Measurements from ENCODE around the gene DOCK4. TPM values are rescaled to one million over a fixed set of nuclear protein-coding genes. Genes with fewer than 3 reads are reported as not detected.

Gene DOCK4
- polyA plus RNA-seq, 4 donors, result 16.9 to 29.9 (median 21.1) TPM

DNA sequence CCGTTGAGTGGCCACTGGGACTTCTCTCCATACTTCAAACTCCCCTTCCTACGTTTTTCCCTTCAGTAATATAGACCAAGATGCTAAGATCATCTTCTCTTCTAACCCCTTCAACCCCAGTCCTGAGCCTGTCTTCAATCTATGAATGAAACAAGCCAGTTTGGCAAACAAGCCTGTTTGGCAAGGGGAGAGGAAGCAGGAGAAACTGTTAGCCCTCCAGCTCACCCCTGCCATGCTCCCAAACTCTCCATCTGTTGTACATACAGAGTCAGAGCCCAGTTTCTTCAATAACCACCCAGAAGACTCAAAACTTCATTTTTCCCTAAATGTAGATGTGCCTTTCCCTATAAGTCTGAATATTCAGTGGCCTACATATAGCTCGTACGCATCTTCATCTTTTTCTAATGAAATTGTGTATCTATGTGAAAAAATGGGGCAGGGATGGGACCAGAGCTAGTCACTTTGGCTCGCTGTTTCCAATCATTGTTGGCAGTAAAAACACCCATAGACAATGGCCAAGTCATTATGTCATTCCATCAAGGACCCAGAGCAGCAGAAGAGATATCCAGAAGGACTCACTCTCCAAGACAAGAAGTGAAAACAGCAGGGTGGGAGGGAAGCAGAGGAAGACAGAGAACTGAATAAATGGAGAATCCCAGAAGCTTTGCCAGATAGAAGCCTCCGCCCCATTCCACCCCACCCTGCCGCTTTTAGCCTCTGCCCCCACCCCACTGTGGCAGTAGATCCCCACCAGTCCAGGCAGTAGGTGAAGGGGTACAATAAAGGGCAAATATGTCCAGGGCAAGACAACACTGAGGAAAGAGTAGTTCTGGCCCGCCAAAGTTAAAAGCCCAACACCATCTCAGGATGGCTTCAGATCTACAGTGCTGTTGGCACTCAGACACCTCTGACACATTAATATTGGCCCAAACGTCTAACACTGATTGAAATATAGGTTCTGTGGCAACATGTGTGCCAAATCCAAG is 87.3 kb downstream of the DOCK4 start:
- no peak for DNase-seq (ENCODE audit: low read depth in 4 of 4, low spot score in 2 of 4)

DNA sequence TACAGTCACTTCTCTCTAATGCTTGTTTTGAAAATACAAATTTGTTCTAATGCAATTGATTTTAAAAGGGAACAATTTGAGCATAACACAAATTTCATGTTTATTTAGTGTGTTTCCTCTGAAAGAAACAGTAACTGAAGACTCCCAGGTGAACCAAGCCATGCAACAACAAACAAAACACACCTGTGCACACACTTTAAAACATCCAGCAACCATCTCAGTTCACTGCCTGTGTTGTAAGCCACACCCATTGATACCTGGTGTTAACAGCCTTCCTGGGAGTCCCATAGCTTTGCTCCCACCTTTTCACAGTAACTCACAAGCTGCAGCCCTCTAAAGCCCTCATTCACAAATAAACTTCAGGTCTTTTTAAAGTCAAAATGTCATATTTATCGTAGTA is 89.3 kb downstream of the DOCK4 start:
- no peak for DNase-seq (ENCODE audit: low read depth in 4 of 4, low spot score in 2 of 4)

- no peak for DNase-seq (ENCODE audit: low read depth in 4 of 4, low spot score in 2 of 4)
Observed at GRCh38 chr7:112116358-112116757, 89.8 kb downstream of the DOCK4 start.

DNA sequence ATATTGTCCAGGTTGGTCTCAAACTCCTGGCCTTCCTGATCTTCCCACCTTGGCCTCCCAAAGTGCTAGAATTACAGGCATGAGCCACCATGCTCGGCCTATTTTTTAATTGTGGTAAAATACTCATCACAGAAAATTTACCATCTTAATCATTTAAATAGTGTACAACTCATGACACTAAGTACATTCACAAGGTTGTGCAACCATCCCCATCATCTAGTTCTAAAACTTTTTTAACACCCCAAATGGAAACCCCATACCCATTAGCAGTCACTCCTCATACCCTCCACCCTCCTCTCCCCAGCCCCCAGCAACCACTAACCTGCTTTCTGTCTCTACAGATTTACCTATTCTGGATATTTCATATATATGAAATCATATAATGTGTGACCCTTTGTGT is 90.3 kb downstream of the DOCK4 start:
- no peak for DNase-seq (ENCODE audit: low read depth in 4 of 4, low spot score in 2 of 4)

DNA sequence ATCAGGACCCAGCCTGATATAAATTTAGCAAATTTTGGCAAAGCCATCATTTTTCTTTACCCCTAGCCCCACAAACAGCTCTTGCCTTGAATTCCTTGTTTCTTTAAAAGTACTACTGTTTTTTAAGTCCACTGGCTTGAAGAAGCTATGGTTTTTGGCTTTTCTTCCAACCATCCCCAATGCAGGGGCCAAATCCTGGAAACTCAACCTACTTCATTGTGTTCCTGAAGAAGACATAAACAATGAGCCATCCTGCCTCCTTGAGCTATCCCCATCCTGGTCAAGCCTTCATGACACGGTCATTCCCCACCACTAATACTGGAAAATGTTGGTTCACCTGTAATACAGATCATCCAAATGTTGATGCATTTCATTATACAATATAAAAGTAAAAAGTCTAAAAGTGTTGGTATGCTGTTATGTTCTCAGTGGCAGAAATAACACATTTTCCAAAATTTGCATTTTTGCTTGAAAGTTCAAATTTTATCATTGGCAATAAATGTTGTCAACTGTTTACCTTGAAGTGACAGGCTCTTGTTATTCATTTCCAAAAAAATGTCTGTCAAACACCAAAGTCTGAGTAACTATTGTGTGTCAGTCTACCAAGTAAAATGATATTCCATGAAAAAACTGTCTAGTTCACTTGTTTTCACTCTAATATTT is 92.2 kb downstream of the DOCK4 start:
- no peak for DNase-seq (ENCODE audit: low read depth in 4 of 4, low spot score in 2 of 4)

- DNase-seq (ENCODE audit: low read depth in 4 of 4, low spot score in 2 of 4), result no peak
Observed at GRCh38 chr7:112112822-112113255, 93.4 kb downstream of the DOCK4 start.

DNA sequence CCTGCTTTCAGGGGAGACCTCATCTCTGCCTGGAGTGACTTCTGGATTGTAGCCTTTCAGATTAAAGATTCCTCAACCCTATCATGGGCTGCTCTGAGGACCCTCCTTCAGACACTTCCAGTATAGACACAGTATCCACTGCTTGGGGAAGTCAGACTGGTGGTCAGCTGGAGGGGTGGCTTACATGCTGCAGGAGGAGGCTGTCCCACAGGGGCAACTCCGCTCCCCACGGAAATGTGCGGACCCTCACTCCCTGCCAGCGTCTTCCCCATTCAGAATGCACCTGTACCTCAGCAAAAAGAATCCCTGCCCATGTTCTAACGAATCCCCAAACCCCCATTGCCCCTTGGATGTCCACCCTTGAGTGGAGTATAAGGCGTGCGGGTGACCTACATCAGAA is 95.5 kb downstream of the DOCK4 start:
- DNase-seq (ENCODE audit: low read depth in 4 of 4, low spot score in 2 of 4), result no peak

DNA sequence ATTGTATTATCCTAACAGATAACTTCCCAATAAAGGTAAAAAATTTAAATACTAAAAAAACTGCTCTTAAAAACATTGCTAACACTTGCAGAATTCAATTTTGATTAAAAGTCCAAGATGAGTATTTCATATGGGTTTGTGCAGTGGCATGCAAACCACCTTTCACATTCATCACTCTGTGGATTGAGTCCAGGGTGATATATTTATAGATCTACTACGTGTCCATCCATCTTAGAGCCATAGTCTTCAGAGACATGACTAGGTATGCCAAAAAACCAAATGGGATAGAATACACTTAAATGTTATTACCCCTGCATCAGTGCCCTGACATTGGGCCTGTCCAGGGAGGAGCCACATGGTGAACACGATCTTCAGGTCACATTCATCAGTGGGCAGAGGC is 96.0 kb downstream of the DOCK4 start:
- no peak for DNase-seq (ENCODE audit: low read depth in 4 of 4, low spot score in 2 of 4)

GRCh38 chr7:112108981-112109380 is 97.2 kb downstream of the DOCK4 start:
- DNase-seq (ENCODE audit: low read depth in 4 of 4, low spot score in 2 of 4), result no peak

- DNase-seq (ENCODE audit: low read depth in 4 of 4, low spot score in 2 of 4), result no peak
Observed at GRCh38 chr7:112105584-112106530, 100.3 kb downstream of the DOCK4 start.

DNA sequence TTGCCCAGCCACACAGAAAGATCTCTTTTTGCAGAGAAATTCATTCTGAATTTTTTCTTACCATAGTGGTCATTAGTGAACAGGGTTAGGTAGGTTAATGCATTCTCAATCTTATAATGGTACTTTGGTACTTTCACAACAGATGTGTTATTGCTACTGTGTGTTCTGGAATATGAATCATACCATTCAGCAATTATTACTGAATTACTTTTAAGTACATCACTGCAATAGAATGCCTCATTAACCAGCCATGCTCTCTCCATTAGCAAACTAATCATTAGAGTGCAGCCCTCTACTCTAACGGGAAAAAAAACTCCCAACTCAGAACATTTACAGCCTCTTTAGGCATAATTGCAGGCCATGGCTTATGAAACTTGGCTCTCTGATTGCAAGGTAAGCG is 102.1 kb downstream of the DOCK4 start:
- DNase-seq (ENCODE audit: low read depth in 4 of 4, low spot score in 2 of 4), result no peak

DNA sequence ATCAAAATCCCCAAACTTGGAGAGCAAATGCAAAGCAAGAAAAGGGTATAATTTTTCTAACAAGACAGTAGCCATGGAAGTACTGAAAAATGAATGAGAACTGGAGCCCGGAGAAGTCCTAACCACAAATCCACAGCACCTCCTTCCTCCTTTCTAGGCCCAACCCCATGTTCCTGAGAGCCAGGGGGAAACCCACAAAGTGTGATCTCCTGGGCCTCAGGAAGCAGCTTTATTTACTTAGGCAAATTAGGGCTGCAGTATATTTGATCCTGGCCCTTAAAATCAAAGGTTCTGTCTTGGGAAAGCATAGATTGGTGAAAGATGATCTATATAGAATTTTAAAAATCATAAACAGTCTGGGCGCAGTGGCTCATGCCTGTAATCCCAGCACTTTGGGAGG is 103.0 kb downstream of the DOCK4 start:
- no peak for DNase-seq (ENCODE audit: low read depth in 4 of 4, low spot score in 2 of 4)

DNA sequence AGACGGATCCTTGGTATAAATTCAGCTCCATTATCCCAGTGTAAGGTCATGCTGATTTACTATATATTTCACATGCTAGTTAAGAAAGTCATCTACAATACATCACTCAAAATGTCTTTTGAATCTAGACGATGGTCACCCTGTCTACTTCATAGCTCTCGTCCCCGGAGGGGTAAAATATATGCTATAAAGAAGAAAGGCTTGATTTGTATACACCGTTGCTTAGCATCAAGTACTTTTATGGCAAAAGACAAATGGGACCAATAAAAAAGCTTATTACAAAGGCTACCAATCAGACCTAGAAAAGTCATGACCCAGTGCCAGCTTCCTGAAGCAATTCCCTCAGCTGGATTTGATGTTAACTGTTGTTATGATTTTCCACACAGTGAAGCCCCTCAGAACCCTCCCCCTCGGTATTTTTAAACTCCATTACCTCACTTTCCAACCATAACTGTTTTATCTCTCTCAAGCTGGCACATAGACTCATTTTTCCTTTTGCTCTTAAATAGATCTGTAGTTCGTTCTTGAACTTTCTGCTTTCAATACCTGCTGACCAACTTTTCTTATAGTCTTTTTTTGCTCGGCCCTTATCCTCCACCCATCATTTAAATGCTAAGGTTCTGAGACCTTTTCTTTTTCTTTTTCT is 104.9 kb downstream of the DOCK4 start:
- DNase-seq (ENCODE audit: low read depth in 4 of 4, low spot score in 2 of 4), result no peak

GRCh38 chr7:112097524-112097923 is 108.7 kb downstream of the DOCK4 start:
- no peak for DNase-seq (ENCODE audit: low read depth in 4 of 4, low spot score in 2 of 4)

DNA sequence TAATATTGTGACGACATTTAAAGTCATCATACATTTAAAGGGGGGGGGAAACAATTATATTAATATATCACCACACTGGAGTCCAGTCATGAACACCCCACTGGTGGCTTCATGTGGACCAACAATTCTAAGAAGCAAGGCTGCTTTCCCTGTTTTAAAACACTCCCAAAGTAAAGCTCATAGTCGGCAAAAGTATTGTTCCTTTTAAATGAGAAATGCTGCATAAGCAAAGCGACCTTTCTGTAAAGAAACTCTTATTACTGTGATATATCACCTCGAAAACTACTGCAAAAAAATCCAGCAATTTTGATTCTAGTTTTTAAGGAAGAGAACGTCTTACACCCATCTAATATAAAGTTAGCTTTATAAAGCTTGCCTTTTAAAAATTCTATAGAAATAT is 112.8 kb downstream of the DOCK4 start:
- DNase-seq (ENCODE audit: low read depth in 4 of 4, low spot score in 2 of 4), result no peak

DNA sequence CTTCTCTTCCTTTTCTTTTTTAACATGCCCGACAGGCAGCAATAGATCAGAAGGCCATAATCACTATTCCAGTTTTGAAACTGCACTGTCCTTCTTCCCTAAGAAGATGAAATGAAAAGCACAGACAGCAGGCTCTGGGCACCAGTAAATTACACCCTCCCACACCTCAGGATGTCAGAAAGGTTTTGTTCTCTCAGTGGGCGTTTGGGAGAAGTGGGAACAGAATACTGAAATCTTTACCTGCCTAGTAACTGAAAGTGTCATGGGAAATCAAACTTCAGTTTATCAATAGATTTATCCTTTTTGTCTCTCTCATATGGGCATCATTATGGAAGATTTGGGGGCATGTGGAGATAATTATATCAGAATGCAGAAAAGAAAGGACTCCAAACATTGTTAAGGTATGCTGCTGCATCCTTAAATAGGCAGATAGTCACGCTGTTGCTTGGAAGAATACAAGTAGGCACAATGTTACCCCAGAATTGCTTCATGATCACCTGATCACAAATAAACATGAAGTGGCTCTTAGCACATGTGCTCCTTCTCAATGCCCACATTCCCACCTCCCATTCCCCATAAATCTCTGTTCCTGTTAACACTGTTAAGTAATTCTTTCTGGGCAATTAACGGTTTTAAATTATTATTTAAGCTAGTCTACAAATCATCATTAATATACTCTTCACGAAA is 113.3 kb downstream of the DOCK4 start:
- DNase-seq (ENCODE audit: low read depth in 4 of 4, low spot score in 2 of 4), result peak in 1 of 4 donors; percentile 23

GRCh38 chr7:112092306-112092705 is 113.9 kb downstream of the DOCK4 start:
- DNase-seq (ENCODE audit: low read depth in 4 of 4, low spot score in 2 of 4), result no peak

- DNase-seq (ENCODE audit: low read depth in 4 of 4, low spot score in 2 of 4), result no peak
Observed at GRCh38 chr7:112091768-112092167, 114.4 kb downstream of the DOCK4 start.

GRCh38 chr7:112089551-112089950 is 116.6 kb downstream of the DOCK4 start:
- no peak for DNase-seq (ENCODE audit: low read depth in 4 of 4, low spot score in 2 of 4)
